SH-SY5Y (cell line): Measurements from ENCODE around the gene ZDHHC5.

Experiments
- GATA2 ChIP-seq: IDR thresholded peaks from 2 replicates; pipeline ENCODE4 v1.6.1; 2011; ENCODE audit warnings: mild to moderate bottlenecking, low read depth, low read length
- GATA3 ChIP-seq: IDR thresholded peaks from 2 replicates; pipeline ENCODE4 v1.6.1; 2011; ENCODE audit warnings: low read depth, mild to moderate bottlenecking, low read length, moderate library complexity

- TF ChIP-seq GATA3 (no peak), GATA2 (no peak)
Measured at GRCh38 chr11:57647960-57648800, 19.7 kb upstream of the ZDHHC5 start.
